PC-3 (cell line): ENCODE results near the gene SLC6A9. TPM values are rescaled to one million over a fixed set of nuclear protein-coding genes. Genes with fewer than 3 reads are reported as not detected.

Source experiments
- ATAC-seq: fragments of 200-7000 bp; cut with Tn5 transposase; 2 replicates; pipeline ENCODE4 v1.9.1; 2020; ENCODE audit warnings: mild to moderate bottlenecking, moderate library complexity
- BruUV-seq: library from RNA; stranded (reverse); fragments of 400-500 nt; replicated peaks from 2 replicates; lab custom pipeline; 2021; lab: Mats Ljungman, UMichigan
- CTCF ChIA-PET: fragments of 300-600 bp; sonication (Branson Sonifier 250); formaldehyde crosslinking; loops from one replicate; lab custom pipeline; 2022; ENCODE audit warnings: antibody characterized with exemption; lab: Charles Lee
- POLR2A ChIA-PET: fragments of 300-600 bp; sonication (Branson Sonifier 250); formaldehyde crosslinking; loops from one replicate; lab custom pipeline; 2022; ENCODE audit warnings: antibody characterized with exemption; ENCODE audit not compliant: unreplicated experiment; lab: Charles Lee
- DNase-seq: peaks from one replicate; pipeline ENCODE4 v3.0.0-alpha.2; 2015
- H2AFZ ChIP-seq: fragments of 300-600 bp; sonication (generic); 2 replicates; pipeline ENCODE4 v1.6.0; 2016; ENCODE audit warnings: antibody characterized with exemption, low read length
- H3F3A ChIP-seq: fragments of 300-600 bp; sonication (generic); one replicate; pipeline ENCODE4 v1.6.0; 2017; ENCODE audit warnings: antibody characterized with exemption, low read length, control low read depth, mild to moderate bottlenecking; ENCODE audit not compliant: unreplicated experiment
- H3K27ac ChIP-seq: fragments of 300-600 bp; sonication (generic); 2 replicates; pipeline ENCODE4 v1.5.1; 2016; ENCODE audit warnings: mild to moderate bottlenecking, low read length
- H3K27me3 ChIP-seq: fragments of 300-600 bp; sonication (generic); 2 replicates; pipeline ENCODE4 v1.6.1; 2016; ENCODE audit warnings: low read length, mixed read lengths
- H3K36me3 ChIP-seq: fragments of 300-600 bp; sonication (generic); 2 replicates; pipeline ENCODE4 v1.6.1; 2016; ENCODE audit warnings: low read depth, mixed run types, low read length, mixed read lengths
- H3K4me1 ChIP-seq: fragments of 300-600 bp; sonication (generic); 2 replicates; pipeline ENCODE4 v1.5.1; 2016; ENCODE audit warnings: low read length; ENCODE audit not compliant: insufficient read depth
- H3K4me2 ChIP-seq: fragments of 300-600 bp; sonication (generic); 2 replicates; pipeline ENCODE4 v1.6.0; 2016; ENCODE audit warnings: low read length
- H3K4me3 ChIP-seq: fragments of 300-600 bp; sonication (generic); 2 replicates; pipeline ENCODE4 v1.5.1; 2016; ENCODE audit warnings: mild to moderate bottlenecking, low read length, mixed read lengths
- H3K79me2 ChIP-seq: fragments of 300-600 bp; sonication (generic); 2 replicates; pipeline ENCODE4 v1.6.1; 2017; ENCODE audit warnings: low read length, mixed read lengths
- H3K9ac ChIP-seq: fragments of 300-600 bp; sonication (generic); 2 replicates; pipeline ENCODE4 v1.6.0; 2016; ENCODE audit warnings: mild to moderate bottlenecking, low read length
- H3K9me2 ChIP-seq: fragments of 300-600 bp; sonication (generic); replicated peaks from 2 replicates; pipeline ENCODE4 v1.6.1; 2016; ENCODE audit warnings: mixed run types, low read length, mixed read lengths
- H3K9me3 ChIP-seq: fragments of 300-600 bp; sonication (generic); 2 replicates; pipeline ENCODE4 v1.6.1; 2016; ENCODE audit warnings: low read length, mixed read lengths
- H4K20me1 ChIP-seq: fragments of 300-600 bp; sonication (generic); 2 replicates; pipeline ENCODE4 v1.6.1; 2016; ENCODE audit warnings: low read length, mixed read lengths
- CTCF ChIP-seq: fragments of 300-600 bp; sonication (generic); conservative IDR thresholded peaks from 2 replicates; pipeline ENCODE4 v1.5.1; 2017; ENCODE audit warnings: antibody characterized with exemption, low read depth, mild to moderate bottlenecking, low read length
- EZH2 ChIP-seq: fragments of 300-600 bp; sonication (generic); IDR thresholded peaks from one replicate; pipeline ENCODE4 v1.6.1; 2017; ENCODE audit warnings: antibody characterized with exemption, mild to moderate bottlenecking, low read length; ENCODE audit not compliant: unreplicated experiment
- EZH2phosphoT487 ChIP-seq: fragments of 300-600 bp; sonication (generic); IDR thresholded peaks from 2 replicates; pipeline ENCODE4 v1.6.1; 2018; ENCODE audit warnings: mild to moderate bottlenecking, antibody characterized with exemption, low read length, borderline replicate concordance
- intact Hi-C: fragments of 100-400 bp; cut with micrococcal nuclease; formaldehyde crosslinking; loops from 2 replicates; pipeline ENCODE4 v1.9.0; 2023
- total RNA-seq: library from RNA; depleted of rRNA; stranded (reverse); fragments of >200 nt; gene quantifications from 2 replicates; pipeline ENCODE4 v1.2.3, GENCODE V29; 2014

The SLC6A9 gene
- total RNA-seq, 1 experiment from 2014 or later, result 11.2 TPM

GRCh38 chr1:44074415-44074814 lies 43.2 kb upstream of the SLC6A9 start:
- no peaks in the 10 kb centered on the region; the same call in 1 of the 2 replicates for H3K4me1 ChIP-seq
- H3K9me3 ChIP-seq, result no peaks in the 10 kb centered on the region
- ATAC-seq (no peak), DNase-seq (no peak)
- no peaks in the 10 kb centered on the region for H3K27me3 ChIP-seq
- no peak overlapping the region for H2AFZ ChIP-seq
- no peak for TF ChIP-seq EZH2phosphoT487
- no peaks in the 10 kb centered on the region for H3K36me3 ChIP-seq
- no peaks in the 10 kb centered on the region for H3K9me2 ChIP-seq
- intact Hi-C loops, result no loop called here
- no peaks in the 10 kb centered on the region for H3F3A ChIP-seq
- no peaks in the 10 kb centered on the region for H4K20me1 ChIP-seq
- no peak overlapping the region for H3K27ac ChIP-seq
- H3K9ac ChIP-seq, result no peak overlapping the region
- H3K4me3 ChIP-seq, result no peak overlapping the region
- no peaks in the 10 kb centered on the region for H3K79me2 ChIP-seq
- ChIA-PET CTCF (no interaction called here), POLR2A (no interaction called here)
- no peak overlapping the region for H3K4me2 ChIP-seq
- BruUV-seq, result no TSS peak

- Histone ChIP-seq H3K4me3 (no peak overlapping the region), H3F3A (no peaks in the 10 kb centered on the region), H3K9ac (no peak overlapping the region), H3K79me2 (no peaks in the 10 kb centered on the region), H4K20me1 (no peaks in the 10 kb centered on the region), H3K27ac (no peak overlapping the region), H3K36me3 (no peaks in the 10 kb centered on the region), H3K9me3 (no peaks in the 10 kb centered on the region), H3K27me3 (no peaks in the 10 kb centered on the region), H3K4me2 (no peak overlapping the region), H3K4me1 (no peaks in the 10 kb centered on the region; the same call in 1 of the 2 replicates), H2AFZ (no peak overlapping the region), H3K9me2 (no peaks in the 10 kb centered on the region)
- CTCF ChIA-PET, result no interaction called here
- TF ChIP-seq EZH2, result no peak
- no peak for TF ChIP-seq CTCF
- TF ChIP-seq EZH2phosphoT487, result no peak
- POLR2A ChIA-PET, result no interaction called here
- ATAC-seq (no peak), DNase-seq (no peak)
- intact Hi-C loops, result no loop called here
- no TSS peak for BruUV-seq
Observed at GRCh38 chr1:44073528-44073927, 42.3 kb upstream of the SLC6A9 start.

- no peak for DNase-seq
- H3F3A ChIP-seq, result no peaks in the 10 kb centered on the region
- H3K36me3 ChIP-seq, result no peaks in the 10 kb centered on the region
- H4K20me1 ChIP-seq, result no peaks in the 10 kb centered on the region
- no peaks in the 10 kb centered on the region for H3K27me3 ChIP-seq
- H3K9me3 ChIP-seq, result no peaks in the 10 kb centered on the region
- no peak overlapping the region for H3K4me2 ChIP-seq
- ChIA-PET POLR2A (no interaction called here), CTCF (no interaction called here)
- H3K9me2 ChIP-seq, result no peaks in the 10 kb centered on the region
- H3K4me3 ChIP-seq, result no peak overlapping the region
- H3K27ac ChIP-seq, result no peak overlapping the region
- intact Hi-C loops, result no loop called here
- no peak for ATAC-seq
- no peak overlapping the region for H2AFZ ChIP-seq
- H3K9ac ChIP-seq, result no peak overlapping the region
- no peaks in the 10 kb centered on the region; the same call in 1 of the 2 replicates for H3K4me1 ChIP-seq
- H3K79me2 ChIP-seq, result no peaks in the 10 kb centered on the region
- no TSS peak for BruUV-seq
- TF ChIP-seq EZH2 (no peak), EZH2phosphoT487 (no peak), CTCF (no peak)
Observed at GRCh38 chr1:44072821-44073220, 41.6 kb upstream of the SLC6A9 start.
